Liver (tissue), 3 donors: ENCODE results near the gene HARS2.
A peak's percentile ranks its signal among the peaks of the same experiment; 100 is the strongest.

Source experiments
- EGR1 ChIP-seq, 2 donors: IDR thresholded peaks; 2 replicates each; pipeline ENCODE4 v1.6.1; 2016 to 2018; ENCODE audit warnings: antibody characterized with exemption in 2 of 2, low read depth in 2 of 2
- FOXA1 ChIP-seq: IDR thresholded peaks from 2 replicates; pipeline ENCODE4 v1.6.1; 2016; ENCODE audit warnings: antibody characterized with exemption
- JUND ChIP-seq, 2 donors: IDR thresholded peaks; 2 replicates each; pipeline ENCODE4 v1.6.1; 2016; ENCODE audit warnings: antibody characterized with exemption in 2 of 2
- RAD21 ChIP-seq, 2 donors: IDR thresholded peaks; 2 replicates each; pipeline ENCODE4 v1.6.1; 2016; ENCODE audit warnings: antibody characterized with exemption in 2 of 2, mild to moderate bottlenecking in 2 of 2
- SP1 ChIP-seq: IDR thresholded peaks from 2 replicates; pipeline ENCODE4 v1.6.1; 2018; ENCODE audit warnings: antibody characterized with exemption, mild to moderate bottlenecking
- TAF1 ChIP-seq: conservative IDR thresholded peaks from 2 replicates; pipeline ENCODE4 v1.6.1; 2016; ENCODE audit warnings: antibody characterized with exemption, mild to moderate bottlenecking
- YY1 ChIP-seq: IDR thresholded peaks from 2 replicates; pipeline ENCODE4 v1.6.1; 2016; ENCODE audit warnings: antibody characterized with exemption, mild to moderate bottlenecking
- ZBTB33 ChIP-seq: IDR thresholded peaks from 2 replicates; pipeline ENCODE4 v1.6.1; 2016; ENCODE audit warnings: antibody characterized with exemption
- TF ChIP-seq, protein P1 (sequence below): fragments of 150-350 bp; IDR thresholded peaks from 2 replicates; pipeline ENCODE4 v1.5.1; 2017; ENCODE audit warnings: improper control_type of control experiment, low read depth, low read length; ENCODE audit not compliant: missing input control
- TF ChIP-seq, protein P2 (sequence below): IDR thresholded peaks from 2 replicates; pipeline ENCODE4 v1.6.1; 2016; ENCODE audit warnings: antibody characterized with exemption, mild to moderate bottlenecking
- TF ChIP-seq, protein P3 (sequence below): IDR thresholded peaks from 2 replicates; pipeline ENCODE4 v1.6.1; 2016; ENCODE audit warnings: antibody characterized with exemption
- donor health status: healthy.
- donor health status: healthy.

DNA sequence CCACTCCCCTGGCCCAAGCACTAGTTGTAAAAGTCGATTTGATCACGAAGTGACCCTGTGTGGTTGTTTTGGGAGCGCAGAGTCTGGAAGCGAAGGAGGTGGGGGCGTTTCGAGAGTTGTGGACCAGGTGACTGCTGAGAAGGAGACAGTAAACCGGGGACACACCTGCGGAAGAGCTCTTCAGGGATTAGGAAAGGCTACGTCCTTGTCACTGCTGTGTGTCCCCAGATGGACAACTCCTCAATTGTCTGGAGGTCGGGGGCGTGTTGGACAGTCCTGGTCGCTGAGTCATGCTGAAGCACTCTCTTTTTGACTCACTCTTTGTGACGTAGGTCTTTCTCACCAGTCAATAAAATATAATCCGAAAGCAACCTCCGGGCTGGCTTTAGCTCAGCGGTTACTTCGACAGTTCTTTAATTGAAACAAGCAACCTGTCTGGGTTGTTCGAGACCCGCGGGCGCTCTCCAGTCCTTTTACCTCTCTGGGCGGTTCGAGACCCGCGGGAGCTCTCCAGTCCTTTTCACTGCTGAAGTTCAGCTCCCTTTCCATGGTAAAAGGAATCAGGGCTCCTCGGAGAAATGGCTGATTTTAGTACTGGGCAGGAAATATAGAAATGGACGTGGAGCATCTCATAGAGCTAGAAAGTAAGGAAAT is 19.8 kb downstream of the HARS2 start:
- TF ChIP-seq, protein P1, sequence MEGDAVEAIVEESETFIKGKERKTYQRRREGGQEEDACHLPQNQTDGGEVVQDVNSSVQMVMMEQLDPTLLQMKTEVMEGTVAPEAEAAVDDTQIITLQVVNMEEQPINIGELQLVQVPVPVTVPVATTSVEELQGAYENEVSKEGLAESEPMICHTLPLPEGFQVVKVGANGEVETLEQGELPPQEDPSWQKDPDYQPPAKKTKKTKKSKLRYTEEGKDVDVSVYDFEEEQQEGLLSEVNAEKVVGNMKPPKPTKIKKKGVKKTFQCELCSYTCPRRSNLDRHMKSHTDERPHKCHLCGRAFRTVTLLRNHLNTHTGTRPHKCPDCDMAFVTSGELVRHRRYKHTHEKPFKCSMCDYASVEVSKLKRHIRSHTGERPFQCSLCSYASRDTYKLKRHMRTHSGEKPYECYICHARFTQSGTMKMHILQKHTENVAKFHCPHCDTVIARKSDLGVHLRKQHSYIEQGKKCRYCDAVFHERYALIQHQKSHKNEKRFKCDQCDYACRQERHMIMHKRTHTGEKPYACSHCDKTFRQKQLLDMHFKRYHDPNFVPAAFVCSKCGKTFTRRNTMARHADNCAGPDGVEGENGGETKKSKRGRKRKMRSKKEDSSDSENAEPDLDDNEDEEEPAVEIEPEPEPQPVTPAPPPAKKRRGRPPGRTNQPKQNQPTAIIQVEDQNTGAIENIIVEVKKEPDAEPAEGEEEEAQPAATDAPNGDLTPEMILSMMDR, result no peak
- TF ChIP-seq, protein P2, sequence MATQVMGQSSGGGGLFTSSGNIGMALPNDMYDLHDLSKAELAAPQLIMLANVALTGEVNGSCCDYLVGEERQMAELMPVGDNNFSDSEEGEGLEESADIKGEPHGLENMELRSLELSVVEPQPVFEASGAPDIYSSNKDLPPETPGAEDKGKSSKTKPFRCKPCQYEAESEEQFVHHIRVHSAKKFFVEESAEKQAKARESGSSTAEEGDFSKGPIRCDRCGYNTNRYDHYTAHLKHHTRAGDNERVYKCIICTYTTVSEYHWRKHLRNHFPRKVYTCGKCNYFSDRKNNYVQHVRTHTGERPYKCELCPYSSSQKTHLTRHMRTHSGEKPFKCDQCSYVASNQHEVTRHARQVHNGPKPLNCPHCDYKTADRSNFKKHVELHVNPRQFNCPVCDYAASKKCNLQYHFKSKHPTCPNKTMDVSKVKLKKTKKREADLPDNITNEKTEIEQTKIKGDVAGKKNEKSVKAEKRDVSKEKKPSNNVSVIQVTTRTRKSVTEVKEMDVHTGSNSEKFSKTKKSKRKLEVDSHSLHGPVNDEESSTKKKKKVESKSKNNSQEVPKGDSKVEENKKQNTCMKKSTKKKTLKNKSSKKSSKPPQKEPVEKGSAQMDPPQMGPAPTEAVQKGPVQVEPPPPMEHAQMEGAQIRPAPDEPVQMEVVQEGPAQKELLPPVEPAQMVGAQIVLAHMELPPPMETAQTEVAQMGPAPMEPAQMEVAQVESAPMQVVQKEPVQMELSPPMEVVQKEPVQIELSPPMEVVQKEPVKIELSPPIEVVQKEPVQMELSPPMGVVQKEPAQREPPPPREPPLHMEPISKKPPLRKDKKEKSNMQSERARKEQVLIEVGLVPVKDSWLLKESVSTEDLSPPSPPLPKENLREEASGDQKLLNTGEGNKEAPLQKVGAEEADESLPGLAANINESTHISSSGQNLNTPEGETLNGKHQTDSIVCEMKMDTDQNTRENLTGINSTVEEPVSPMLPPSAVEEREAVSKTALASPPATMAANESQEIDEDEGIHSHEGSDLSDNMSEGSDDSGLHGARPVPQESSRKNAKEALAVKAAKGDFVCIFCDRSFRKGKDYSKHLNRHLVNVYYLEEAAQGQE, result peak; percentile 97
- peak in 1 of 2 donors; percentile 46 for TF ChIP-seq RAD21 (IDR thresholded peaks at IDR 0.05)
- TF ChIP-seq YY1, result peak; percentile 84
- TF ChIP-seq, protein P3, sequence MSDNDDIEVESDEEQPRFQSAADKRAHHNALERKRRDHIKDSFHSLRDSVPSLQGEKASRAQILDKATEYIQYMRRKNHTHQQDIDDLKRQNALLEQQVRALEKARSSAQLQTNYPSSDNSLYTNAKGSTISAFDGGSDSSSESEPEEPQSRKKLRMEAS, result peak; percentile 37
- no peak for TF ChIP-seq FOXA1
- TF ChIP-seq TAF1, result no peak
- no peak for TF ChIP-seq ZBTB33
- TF ChIP-seq EGR1 (IDR thresholded peaks at IDR 0.05; ENCODE audit: low read depth in 2 of 2), result peak; percentile 58 to 76
- TF ChIP-seq SP1, result peak; percentile 25
- TF ChIP-seq JUND (IDR thresholded peaks at IDR 0.05), result peak; percentile 92 to 96
